H1 (cell line): ENCODE data around the gene GGA1. TPM values are rescaled to one million over a fixed set of nuclear protein-coding genes. Genes with fewer than 3 reads are reported as not detected.

Source experiments
- CHD7 ChIP-seq: fragments of 300-600 bp; sonication (generic); IDR thresholded peaks from 2 replicates; pipeline ENCODE4 v1.7.1; 2012; ENCODE audit warnings: low read length, moderate library complexity, mild to moderate bottlenecking, inconsistent platforms; ENCODE audit not compliant: insufficient replicate concordance
- GABPA ChIP-seq: IDR thresholded peaks from 2 replicates; pipeline ENCODE4 v1.6.1; 2011; ENCODE audit warnings: mild to moderate bottlenecking, low read length, moderate library complexity, borderline replicate concordance; ENCODE audit not compliant: insufficient read depth
- MAFK ChIP-seq: IDR thresholded peaks from 2 replicates; pipeline ENCODE4 v1.6.1; 2012; ENCODE audit warnings: low read depth, mild to moderate bottlenecking, improper control_type of control experiment, low read length
- POU5F1 ChIP-seq: IDR thresholded peaks from 2 replicates; pipeline ENCODE4 v1.6.1; 2011; ENCODE audit warnings: low read depth, mild to moderate bottlenecking, low read length, moderate library complexity
- RFX5 ChIP-seq: IDR thresholded peaks from 2 replicates; pipeline ENCODE4 v1.6.1; 2011; ENCODE audit warnings: low read depth, low read length, improper control_type of control experiment, borderline replicate concordance
- SUZ12 ChIP-seq: fragments of 200-600 bp; sonication (generic); IDR thresholded peaks from 2 replicates; pipeline ENCODE4 v1.6.1; 2012; ENCODE audit warnings: mild to moderate bottlenecking, inconsistent platforms, low read length, moderate library complexity, mixed read lengths
- polyA plus RNA-seq, 7 experiments: library from polyadenylated mRNA; depleted of rRNA in 3 of 7; stranded (reverse) in 5 of 7; unstranded in 2 of 7; fragments of >200 nt in 5 of 7; fragments of 200-250 nt in 2 of 7; gene quantifications; 1 replicate in 5 of 7; 2 replicates in 1 of 7; 4 replicates in 1 of 7; pipeline versions ENCODE4 v1.2.1 to v1.2.3, GENCODE V29; 2011 to 2013; ENCODE audit warnings: missing spikeins in 2 of 7, mixed read lengths in 2 of 7
- total RNA-seq: library from RNA; stranded (reverse); fragmentation: NEBNext Ultra II Directional; extraction: Animal tissue kit (Norgen Biotek cat#: 25700); gene quantifications from 2 replicates; pipeline ENCODE4 v1.2.1, GENCODE V29; 2021

The GGA1 gene
- total and polyA plus RNA-seq, 2 of the 8 experiments (the other 6 are each of a cell fraction or from before 2014, with no cell fraction given): 49.3 to 57.2 TPM

GRCh38 chr22:37625737-37626136, 17.1 kb downstream of the GGA1 start (continued):
- TF ChIP-seq CHD7 (no peak), MAFK (no peak), POU5F1 (no peak), RFX5 (no peak), GABPA (no peak), SUZ12 (no peak)
